ENCODE measurements around the gene TBC1D22B. TPM values are rescaled to one million over a fixed set of nuclear protein-coding genes. Genes with fewer than 3 reads are reported as not detected.
"Not testable (repeated sequence)": the region's sequence is repeated elsewhere in the genome, so short reads cannot be mapped to it uniquely, and the experiment has no call there.

Gene TBC1D22B
- total RNA-seq, 1 experiment from 2014 or later = 3.4 TPM

GRCh38 chr6:37303091-37303660 lies 45.6 kb downstream of the TBC1D22B start:
- DNase-seq (ENCODE audit: low spot score) = no peak

GRCh38 chr6:37303891-37304503 lies 46.4 kb downstream of the TBC1D22B start:
- peak; percentile 29 for DNase-seq (ENCODE audit: low spot score)

- DNase-seq (ENCODE audit: low spot score) = no peak
These were observed 47.2 kb downstream of the TBC1D22B start for GRCh38 chr6:37304766-37305165.

GRCh38 chr6:37305841-37306425 lies 48.4 kb downstream of the TBC1D22B start:
- DNase-seq (ENCODE audit: low spot score) = no peak

GRCh38 chr6:37306624-37307222 lies 49.2 kb downstream of the TBC1D22B start:
- no peak for DNase-seq (ENCODE audit: low spot score)

- DNase-seq (ENCODE audit: low spot score) = not testable (repeated sequence)
These were observed 49.9 kb downstream of the TBC1D22B start for GRCh38 chr6:37307484-37307883.

- DNase-seq (ENCODE audit: low spot score) = no peak
These were observed 50.7 kb downstream of the TBC1D22B start for GRCh38 chr6:37308069-37308815.

- no peak for DNase-seq (ENCODE audit: low spot score)
These were observed 51.5 kb downstream of the TBC1D22B start for GRCh38 chr6:37309046-37309445.

- DNase-seq (ENCODE audit: low spot score) = no peak
These were observed 52.1 kb downstream of the TBC1D22B start for GRCh38 chr6:37309692-37310091.

- DNase-seq (ENCODE audit: low spot score) = no peak
These were observed 53.4 kb downstream of the TBC1D22B start for GRCh38 chr6:37310966-37311365.

GRCh38 chr6:37311741-37312473 lies 54.3 kb downstream of the TBC1D22B start:
- DNase-seq (ENCODE audit: low spot score) = no peak

GRCh38 chr6:37313723-37314486 lies 56.3 kb downstream of the TBC1D22B start:
- no peak for DNase-seq (ENCODE audit: low spot score)

- peak; percentile 22 for DNase-seq (ENCODE audit: low spot score)
These were observed 57.0 kb downstream of the TBC1D22B start for GRCh38 chr6:37314487-37315156.

GRCh38 chr6:37315157-37315515 lies 57.6 kb downstream of the TBC1D22B start:
- no peak for DNase-seq (ENCODE audit: low spot score)

- no peak for DNase-seq (ENCODE audit: low spot score)
These were observed 58.5 kb downstream of the TBC1D22B start for GRCh38 chr6:37316071-37316470.

- DNase-seq (ENCODE audit: low spot score) = no peak
These were observed 59.9 kb downstream of the TBC1D22B start for GRCh38 chr6:37317312-37318038.

- DNase-seq (ENCODE audit: low spot score) = no peak
These were observed 61.6 kb downstream of the TBC1D22B start for GRCh38 chr6:37319156-37319555.

- DNase-seq (ENCODE audit: low spot score) = no peak
These were observed 62.4 kb downstream of the TBC1D22B start for GRCh38 chr6:37319856-37320480.

GRCh38 chr6:37320646-37321045 lies 63.1 kb downstream of the TBC1D22B start:
- no peak for DNase-seq (ENCODE audit: low spot score)
